ENCODE data around the gene FRS2.

Gene FRS2

DNA sequence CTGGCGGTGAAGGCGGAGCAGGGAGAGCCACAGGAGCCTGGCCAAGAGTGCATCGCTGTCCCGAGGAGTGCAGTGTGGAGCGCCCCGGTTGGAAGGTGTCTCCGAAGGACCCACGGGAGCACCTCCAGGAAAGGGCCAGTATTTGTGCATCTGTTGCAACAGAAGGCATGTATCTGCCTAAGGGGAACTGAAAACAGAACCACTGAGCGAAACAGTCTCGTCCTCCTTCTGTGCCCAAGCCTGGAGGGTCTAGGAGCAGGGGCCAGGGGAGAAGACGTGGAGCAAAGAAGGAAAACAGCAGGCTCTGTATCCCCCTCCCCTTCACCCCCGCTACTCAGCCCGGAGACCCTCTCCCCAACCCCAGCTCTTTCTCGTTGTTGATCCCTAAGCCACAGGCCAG, 145.8 kb downstream of the FRS2 start:
- TF ChIP-seq CTCF (IDR thresholded peaks at IDR 0.05), result no peak
- H3K4me3 ChIP-seq, result no peak overlapping the region

GRCh38 chr12:69619050-69619449, 148.9 kb downstream of the FRS2 start:
- DNase-seq (ENCODE audit: low spot score), result no peak
- H3K27ac ChIP-seq, result no peak overlapping the region
- no peak overlapping the region for H3K4me3 ChIP-seq
- no peak for TF ChIP-seq CTCF (IDR thresholded peaks at IDR 0.05)

More for the DNA sequence above, 145.8 kb downstream of the FRS2 start:
- DNase-seq (ENCODE audit: low spot score), result no peak
- H3K27ac ChIP-seq, result no peak overlapping the region

GRCh38 chr12:69620077-69620476, 149.9 kb downstream of the FRS2 start:
- Histone ChIP-seq H3K27ac (no peak overlapping the region), H3K4me3 (no peak overlapping the region)
- TF ChIP-seq CTCF (IDR thresholded peaks at IDR 0.05), result no peak
- no peak for DNase-seq (ENCODE audit: low spot score)

DNA sequence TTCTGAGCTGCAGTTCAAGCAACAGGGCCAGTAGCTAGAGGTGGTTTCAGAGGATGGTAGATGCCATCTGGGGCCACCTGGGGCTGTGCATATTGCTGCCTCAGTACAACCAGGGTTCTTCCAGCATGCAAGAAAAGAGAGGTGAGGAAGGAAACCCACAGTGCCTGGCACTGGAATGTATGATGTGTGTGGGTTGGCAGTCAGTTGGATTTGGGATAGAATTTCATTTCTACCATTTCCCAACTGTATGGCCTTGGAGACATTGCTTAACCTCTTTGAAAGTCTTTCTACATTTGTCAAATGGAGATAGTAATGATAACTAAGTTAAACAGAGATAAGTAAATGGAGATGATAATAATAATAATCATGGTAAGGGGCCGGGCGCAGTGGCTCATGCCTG, 150.7 kb downstream of the FRS2 start:
- Histone ChIP-seq H3K4me3 (no peak overlapping the region), H3K27ac (no peak overlapping the region)
- TF ChIP-seq CTCF (IDR thresholded peaks at IDR 0.05), result no peak
- DNase-seq (ENCODE audit: low spot score), result no peak

DNA sequence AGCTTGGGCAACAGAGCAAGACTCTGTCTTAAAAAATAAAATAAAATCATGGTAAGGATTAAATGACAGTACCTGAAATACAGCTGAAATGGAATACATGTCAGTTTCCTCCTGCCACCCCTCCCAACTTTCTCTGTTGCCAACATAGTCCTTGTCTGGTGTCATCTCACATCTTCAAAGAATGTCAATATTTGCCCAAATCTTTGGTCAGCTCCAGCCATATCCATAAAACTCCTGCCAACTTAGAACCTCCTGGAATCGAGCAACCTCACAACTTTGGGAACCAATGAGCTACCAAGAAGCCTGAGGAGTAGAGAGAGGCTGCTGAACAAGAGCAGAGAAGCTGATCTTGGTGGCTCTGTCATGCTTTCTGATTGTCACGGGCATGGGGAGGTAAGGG, 151.4 kb downstream of the FRS2 start:
- no peak for DNase-seq (ENCODE audit: low spot score)
- H3K27ac ChIP-seq, result no peak overlapping the region
- no peak for TF ChIP-seq CTCF (IDR thresholded peaks at IDR 0.05)
- no peak overlapping the region for H3K4me3 ChIP-seq

DNA sequence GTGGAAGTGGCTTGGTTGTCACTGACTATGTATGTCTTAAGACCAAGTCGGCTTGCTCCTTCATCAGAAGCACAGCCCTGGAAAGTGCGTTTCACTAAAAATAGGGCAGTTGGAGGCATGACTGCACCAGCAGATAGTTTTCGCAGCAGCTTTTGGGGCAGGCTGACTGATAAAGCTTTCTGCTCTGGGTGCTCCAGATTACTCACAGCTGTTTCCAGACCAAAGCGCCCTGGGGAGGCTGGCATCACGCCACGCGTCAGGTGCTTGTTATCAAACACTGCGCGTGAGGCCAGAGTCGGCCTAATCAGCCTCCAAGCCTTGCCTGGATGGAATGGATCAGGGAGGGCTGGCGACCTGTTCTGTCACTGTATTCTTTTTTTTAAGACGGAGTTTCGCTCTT, 153.8 kb downstream of the FRS2 start:
- no peak for TF ChIP-seq CTCF (IDR thresholded peaks at IDR 0.05)

GRCh38 chr12:69627501-69627900, 157.3 kb downstream of the FRS2 start:
- Histone ChIP-seq H3K27ac (no peak overlapping the region), H3K4me3 (no peak overlapping the region)
- no peak for TF ChIP-seq CTCF (IDR thresholded peaks at IDR 0.05)
- DNase-seq (ENCODE audit: low spot score), result no peak

More for the DNA sequence above, 153.8 kb downstream of the FRS2 start:
- H3K27ac ChIP-seq, result no peak overlapping the region
- DNase-seq (ENCODE audit: low spot score), result no peak
- H3K4me3 ChIP-seq, result no peak overlapping the region

All from coronary artery (tissue), 2 donors.